Measurements from ENCODE around the gene TUSC2.
A peak's percentile ranks its signal among the peaks of the same experiment; 100 is the strongest.

Gene TUSC2

DNA sequence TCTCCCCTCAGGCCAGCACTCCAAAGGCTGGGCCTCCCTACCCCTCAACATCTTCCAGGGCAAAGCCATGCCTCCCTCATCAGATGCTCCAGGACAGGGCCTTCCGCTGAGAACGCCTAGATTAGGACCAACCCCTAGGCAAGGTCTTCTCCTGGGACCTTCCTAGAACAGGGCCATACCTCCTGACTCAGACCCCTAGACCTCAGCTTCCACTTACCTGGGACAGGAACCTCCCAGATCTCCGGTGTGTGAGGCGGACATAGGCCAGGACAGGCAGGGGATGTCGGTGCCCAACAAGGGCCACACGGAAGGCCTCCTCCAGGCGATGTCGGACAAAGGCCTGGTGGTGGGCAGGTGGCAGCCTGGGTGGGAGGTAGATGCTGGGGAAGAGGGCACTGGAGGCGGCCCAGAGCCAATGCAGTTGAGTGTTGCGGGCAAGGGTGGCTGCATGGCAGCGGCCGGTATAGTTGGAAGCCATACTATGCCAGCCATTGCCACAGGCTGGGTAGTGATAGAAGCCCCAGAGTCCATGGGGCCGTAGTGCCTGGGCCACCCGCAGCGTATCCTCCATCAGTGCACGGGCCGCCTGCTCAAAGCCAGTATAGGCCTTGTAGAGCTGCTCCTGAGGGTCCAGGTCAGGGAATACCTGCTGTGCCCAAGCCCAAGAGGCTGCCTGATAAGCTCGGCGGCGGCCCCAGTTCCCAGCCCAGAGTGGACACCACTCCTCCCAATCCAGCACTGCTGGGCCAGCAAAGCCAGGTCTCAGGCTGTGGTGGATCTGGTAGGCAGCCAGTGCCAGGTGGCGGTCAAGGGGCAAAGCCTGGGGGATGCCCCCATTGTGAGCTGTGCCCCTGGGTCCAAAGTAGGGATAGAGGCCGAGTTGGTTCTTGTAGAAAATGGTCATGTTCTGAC lies 33.3 kb downstream of the TUSC2 start:
- H3F3A ChIP-seq (ENCODE audit: insufficient read depth, low read length): peaks cover 4% of the 10 kb centered on the region; the same call in 1 of the 2 replicates
- peaks cover 2% of the 10 kb centered on the region; the same call in 1 of the 2 replicates for H3K36me3 ChIP-seq (replicated peaks; ENCODE audit: insufficient read depth, low read length)
- no peaks in the 10 kb centered on the region for H3K9me3 ChIP-seq (replicated peaks; ENCODE audit: insufficient read depth, low read length)
- TF ChIP-seq EZH2 (optimal IDR thresholded peaks at IDR 0.05; ENCODE audit: low read depth, low read length): no peak
- no peak for TF ChIP-seq EZH2phosphoT487 (IDR thresholded peaks at IDR 0.05; ENCODE audit: low read length)
- TF ChIP-seq, protein P1, sequence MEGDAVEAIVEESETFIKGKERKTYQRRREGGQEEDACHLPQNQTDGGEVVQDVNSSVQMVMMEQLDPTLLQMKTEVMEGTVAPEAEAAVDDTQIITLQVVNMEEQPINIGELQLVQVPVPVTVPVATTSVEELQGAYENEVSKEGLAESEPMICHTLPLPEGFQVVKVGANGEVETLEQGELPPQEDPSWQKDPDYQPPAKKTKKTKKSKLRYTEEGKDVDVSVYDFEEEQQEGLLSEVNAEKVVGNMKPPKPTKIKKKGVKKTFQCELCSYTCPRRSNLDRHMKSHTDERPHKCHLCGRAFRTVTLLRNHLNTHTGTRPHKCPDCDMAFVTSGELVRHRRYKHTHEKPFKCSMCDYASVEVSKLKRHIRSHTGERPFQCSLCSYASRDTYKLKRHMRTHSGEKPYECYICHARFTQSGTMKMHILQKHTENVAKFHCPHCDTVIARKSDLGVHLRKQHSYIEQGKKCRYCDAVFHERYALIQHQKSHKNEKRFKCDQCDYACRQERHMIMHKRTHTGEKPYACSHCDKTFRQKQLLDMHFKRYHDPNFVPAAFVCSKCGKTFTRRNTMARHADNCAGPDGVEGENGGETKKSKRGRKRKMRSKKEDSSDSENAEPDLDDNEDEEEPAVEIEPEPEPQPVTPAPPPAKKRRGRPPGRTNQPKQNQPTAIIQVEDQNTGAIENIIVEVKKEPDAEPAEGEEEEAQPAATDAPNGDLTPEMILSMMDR (IDR thresholded peaks at IDR 0.05; ENCODE audit: low read length): no peak
- H3K9me2 ChIP-seq (replicated peaks; ENCODE audit: insufficient read depth, low read length): no peaks in the 10 kb centered on the region
- no peak overlapping the region for H3K9ac ChIP-seq (ENCODE audit: low read length)
- H2AFZ ChIP-seq (ENCODE audit: low read length): no peak overlapping the region
- H3K4me2 ChIP-seq (ENCODE audit: low read depth, low read length): no peak overlapping the region
- H3K27ac ChIP-seq (ENCODE audit: low read length): no peak overlapping the region
- H3K4me3 ChIP-seq (ENCODE audit: low read length): no peak overlapping the region
- H3K27me3 ChIP-seq (replicated peaks; ENCODE audit: insufficient read depth, low read length): no peaks in the 10 kb centered on the region
- H3K79me2 ChIP-seq (ENCODE audit: low read length): peaks cover 32% of the 10 kb centered on the region
- peaks cover 11% of the 10 kb centered on the region for H3K4me1 ChIP-seq (ENCODE audit: low read length)
- DNase-seq: no peak
- H4K20me1 ChIP-seq (ENCODE audit: insufficient read depth, low read length): no peaks in the 10 kb centered on the region

DNA sequence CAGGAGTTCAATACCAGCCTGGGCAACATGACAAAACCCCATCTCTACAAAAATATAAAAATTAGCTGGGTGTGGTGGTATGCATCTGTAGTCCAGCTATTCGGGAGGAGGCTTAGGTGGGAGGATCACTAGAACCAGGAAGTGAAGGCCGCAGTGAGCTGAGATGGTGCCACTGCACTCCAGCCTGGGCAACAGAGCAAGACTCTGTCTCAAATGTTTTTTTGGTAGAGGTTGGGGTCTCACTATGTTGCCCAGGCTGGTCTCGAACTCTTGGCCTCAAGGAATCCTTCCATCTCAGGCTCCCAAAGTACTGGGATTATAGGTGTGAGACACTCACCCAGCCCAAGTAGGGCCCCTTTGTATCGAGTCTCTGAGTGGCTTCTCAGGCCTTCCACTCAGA lies 33.9 kb downstream of the TUSC2 start:
- H3K9me2 ChIP-seq (replicated peaks; ENCODE audit: insufficient read depth, low read length): no peaks in the 10 kb centered on the region
- H3K4me1 ChIP-seq (ENCODE audit: low read length): peaks cover 11% of the 10 kb centered on the region
- peaks cover 8% of the 10 kb centered on the region for H3K36me3 ChIP-seq (replicated peaks; ENCODE audit: insufficient read depth, low read length)
- H3K9ac ChIP-seq (ENCODE audit: low read length): no peak overlapping the region
- H2AFZ ChIP-seq (ENCODE audit: low read length): no peak overlapping the region
- no peak overlapping the region for H3K27ac ChIP-seq (ENCODE audit: low read length)
- H3K9me3 ChIP-seq (replicated peaks; ENCODE audit: insufficient read depth, low read length): no peaks in the 10 kb centered on the region
- no peaks in the 10 kb centered on the region for H3K27me3 ChIP-seq (replicated peaks; ENCODE audit: insufficient read depth, low read length)
- H3F3A ChIP-seq (ENCODE audit: insufficient read depth, low read length): peaks cover 4% of the 10 kb centered on the region; the same call in 1 of the 2 replicates
- H3K79me2 ChIP-seq (ENCODE audit: low read length): peaks cover 39% of the 10 kb centered on the region
- H4K20me1 ChIP-seq (ENCODE audit: insufficient read depth, low read length): no peaks in the 10 kb centered on the region
- no peak overlapping the region for H3K4me3 ChIP-seq (ENCODE audit: low read length)
- TF ChIP-seq EZH2 (optimal IDR thresholded peaks at IDR 0.05; ENCODE audit: low read depth, low read length) (no peak), EZH2phosphoT487 (IDR thresholded peaks at IDR 0.05; ENCODE audit: low read length) (no peak)
- TF ChIP-seq, protein P1 (IDR thresholded peaks at IDR 0.05; ENCODE audit: low read length): no peak
- no peak for DNase-seq
- H3K4me2 ChIP-seq (ENCODE audit: low read depth, low read length): no peak overlapping the region

DNA sequence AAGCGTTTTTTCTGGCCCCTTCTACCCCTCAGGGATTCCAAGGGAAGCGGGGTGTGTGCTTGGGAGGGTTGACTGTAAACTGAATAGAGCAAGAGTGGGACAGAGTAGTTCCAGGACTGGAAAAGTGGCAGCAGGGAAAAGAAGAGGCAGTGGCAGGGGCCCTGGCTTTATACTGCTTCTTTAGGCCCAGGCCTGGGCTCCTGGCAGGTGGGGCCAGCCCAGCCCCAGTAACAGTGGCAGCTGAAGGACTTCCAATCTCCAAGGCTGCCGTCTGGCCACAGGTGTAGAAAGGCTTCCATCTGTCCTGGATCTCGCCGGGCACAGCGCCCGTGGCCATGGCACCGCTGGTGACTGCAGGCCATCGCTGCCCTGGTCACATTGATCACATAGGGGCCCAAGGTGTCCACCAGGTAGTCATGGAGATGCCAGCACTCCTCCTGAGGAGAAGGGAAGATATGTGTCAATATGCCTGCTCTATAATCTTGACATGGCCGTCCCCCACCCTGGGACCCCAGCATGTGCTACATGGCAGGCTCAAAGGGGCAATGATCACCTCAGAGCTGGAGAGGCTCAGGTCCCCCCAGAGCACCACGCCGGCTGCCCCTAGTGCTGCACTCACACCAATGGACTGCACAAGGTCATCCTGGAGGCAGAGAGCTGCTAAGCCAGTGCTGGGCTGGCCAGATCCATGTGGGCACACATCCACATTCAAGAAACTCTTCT lies 34.8 kb downstream of the TUSC2 start:
- H3K9ac ChIP-seq (ENCODE audit: low read length): peak overlapping the region; percentile 65; the same call in 1 of the 2 replicates
- H3K27me3 ChIP-seq (replicated peaks; ENCODE audit: insufficient read depth, low read length): no peaks in the 10 kb centered on the region
- no peaks in the 10 kb centered on the region for H4K20me1 ChIP-seq (ENCODE audit: insufficient read depth, low read length)
- H3K4me3 ChIP-seq (ENCODE audit: low read length): peak overlapping the region; percentile 65
- TF ChIP-seq EZH2 (optimal IDR thresholded peaks at IDR 0.05; ENCODE audit: low read depth, low read length): no peak
- TF ChIP-seq, protein P1 (IDR thresholded peaks at IDR 0.05; ENCODE audit: low read length): no peak
- no peak for TF ChIP-seq EZH2phosphoT487 (IDR thresholded peaks at IDR 0.05; ENCODE audit: low read length)
- H3K4me2 ChIP-seq (ENCODE audit: low read depth, low read length): peak overlapping the region; percentile 97
- no peaks in the 10 kb centered on the region for H3K9me3 ChIP-seq (replicated peaks; ENCODE audit: insufficient read depth, low read length)
- H3K27ac ChIP-seq (ENCODE audit: low read length): no peak overlapping the region
- H2AFZ ChIP-seq (ENCODE audit: low read length): peak overlapping the region; percentile 61
- no peak for DNase-seq
- peaks cover 7% of the 10 kb centered on the region for H3K4me1 ChIP-seq (ENCODE audit: low read length)
- peaks cover 40% of the 10 kb centered on the region for H3K79me2 ChIP-seq (ENCODE audit: low read length)
- peaks cover 12% of the 10 kb centered on the region for H3K36me3 ChIP-seq (replicated peaks; ENCODE audit: insufficient read depth, low read length)
- no peaks in the 10 kb centered on the region for H3F3A ChIP-seq (ENCODE audit: insufficient read depth, low read length)
- no peaks in the 10 kb centered on the region for H3K9me2 ChIP-seq (replicated peaks; ENCODE audit: insufficient read depth, low read length)

Data from MM.1S (cell line).